HG03354 (cell line): ENCODE results near the gene VPS45.

Experiments used
- ATAC-seq: cut with Tn5 transposase; IDR thresholded peaks from one replicate; pipeline ENCODE4 v1.9.1; 2021; ENCODE audit warnings: mild to moderate bottlenecking; ENCODE audit not compliant: unreplicated experiment, poor library complexity, severe bottlenecking

The VPS45 gene

DNA sequence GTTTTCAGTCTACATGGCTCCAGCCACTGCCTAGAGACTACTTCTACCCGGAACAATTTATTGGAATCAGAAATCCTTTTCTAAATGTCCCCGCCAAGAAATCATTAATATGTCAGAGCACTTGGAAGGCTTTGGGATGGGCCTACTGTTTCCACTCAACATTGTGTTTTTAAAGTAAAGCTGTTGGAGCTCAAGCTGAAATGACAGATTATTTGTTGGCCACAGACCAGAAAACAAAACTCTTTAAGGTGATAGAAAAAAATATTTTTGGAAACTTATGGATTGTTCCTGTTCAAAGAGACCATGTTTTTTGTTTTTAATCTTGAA is 496 bp downstream of the VPS45 start:
- ATAC-seq: no peak

DNA sequence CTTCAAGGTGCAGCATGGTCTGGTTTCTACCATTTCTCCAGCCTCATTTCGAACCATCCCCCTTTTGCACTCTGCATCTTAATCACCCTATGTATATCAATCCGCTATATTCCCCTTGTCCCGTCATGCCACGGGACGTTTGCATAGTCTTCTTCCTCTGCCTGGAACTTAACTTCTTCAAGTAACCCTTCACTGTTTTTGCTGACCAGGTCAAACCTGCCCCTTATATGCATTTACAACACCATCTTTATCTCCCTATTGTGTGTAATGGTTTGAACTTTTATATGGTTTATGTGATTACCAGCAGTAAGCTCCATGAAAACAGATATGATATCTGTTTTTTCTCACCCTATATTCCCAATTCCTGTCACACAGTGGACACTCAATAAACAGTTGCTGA is 2.3 kb downstream of the VPS45 start:
- no peak for ATAC-seq

- ATAC-seq: no peak
Observed at GRCh38 chr1:150072959-150073358, 5.4 kb downstream of the VPS45 start.

DNA sequence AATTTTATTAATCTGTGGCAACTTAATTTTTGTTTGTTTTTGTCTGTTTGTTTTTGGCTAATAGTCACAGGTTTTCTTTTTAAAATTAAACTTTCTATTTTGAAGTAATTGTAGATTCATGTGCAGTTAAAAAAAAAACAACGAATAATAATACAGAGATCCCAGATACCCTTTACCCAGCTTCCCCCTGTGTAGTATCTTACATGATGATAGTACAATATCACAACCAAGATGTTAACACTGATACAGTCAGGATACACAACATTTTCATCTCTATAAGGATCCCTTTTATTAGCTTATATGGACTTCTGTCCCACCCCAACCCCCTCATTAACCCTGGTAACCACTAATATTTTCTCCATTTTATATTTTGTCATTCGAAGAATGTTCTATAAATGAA is 5.9 kb downstream of the VPS45 start:
- ATAC-seq: no peak

DNA sequence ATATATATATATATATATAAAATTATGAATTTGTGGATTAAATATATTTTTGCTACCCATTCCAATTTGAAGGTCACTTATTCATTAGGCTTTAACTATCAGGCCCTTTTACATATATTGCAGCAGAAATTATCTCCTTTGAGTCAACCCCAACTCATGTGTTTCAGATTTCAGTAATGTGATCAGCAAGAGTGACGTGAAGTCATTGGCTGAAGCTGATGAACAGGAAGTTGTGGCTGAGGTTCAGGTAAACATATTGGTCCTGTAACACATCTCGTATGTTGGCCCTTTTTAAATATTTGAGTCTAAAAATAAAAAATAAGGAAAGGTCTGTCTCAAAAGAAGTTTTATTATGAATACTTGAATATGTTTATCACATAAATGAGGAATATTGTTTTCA is 8.5 kb downstream of the VPS45 start:
- no peak for ATAC-seq

DNA sequence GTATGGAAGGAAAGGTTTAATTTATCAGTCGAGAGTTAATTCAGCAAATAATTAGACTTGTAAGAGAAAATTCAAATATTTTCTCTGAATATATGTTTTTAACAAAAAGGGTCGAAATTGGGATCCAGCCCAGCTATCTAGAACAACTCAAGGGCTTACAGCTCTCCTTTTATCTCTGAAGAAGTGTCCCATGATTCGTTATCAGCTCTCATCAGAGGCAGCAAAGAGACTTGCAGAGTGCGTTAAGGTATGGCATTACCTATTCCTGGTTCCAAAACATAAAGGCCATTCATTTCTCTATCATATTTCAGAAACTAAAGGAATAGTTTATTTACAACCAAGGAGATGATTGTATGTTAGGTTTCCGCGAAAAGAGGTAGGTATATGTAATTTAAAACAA is 9.4 kb downstream of the VPS45 start:
- ATAC-seq: no peak

- no peak for ATAC-seq
Observed at GRCh38 chr1:150080784-150081183, 13.2 kb downstream of the VPS45 start.

- no peak for ATAC-seq
Observed at GRCh38 chr1:150082494-150082893, 14.9 kb downstream of the VPS45 start.

DNA sequence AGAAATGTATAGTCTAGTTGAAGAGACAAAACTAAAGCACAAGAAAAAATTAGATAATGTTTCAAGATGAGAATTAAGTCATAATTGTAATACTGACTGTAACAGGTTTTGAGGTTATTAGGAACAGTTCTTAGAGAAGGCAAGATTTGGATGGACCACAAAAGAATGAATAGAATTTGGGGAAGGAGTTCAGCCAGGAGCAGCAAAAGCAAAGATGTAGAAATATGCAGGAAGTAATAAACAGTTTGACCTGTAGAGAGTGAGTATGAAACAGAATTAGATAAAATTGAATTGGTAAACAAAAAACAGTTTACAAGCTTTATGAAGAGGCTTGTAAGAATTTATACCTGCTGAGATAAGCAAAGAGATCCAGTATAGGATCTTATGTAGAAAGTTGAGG is 16.3 kb downstream of the VPS45 start:
- ATAC-seq: no peak

- ATAC-seq: no peak
Observed at GRCh38 chr1:150085406-150085805, 17.8 kb downstream of the VPS45 start.

GRCh38 chr1:150087415-150087814 is 19.8 kb downstream of the VPS45 start:
- no peak for ATAC-seq

DNA sequence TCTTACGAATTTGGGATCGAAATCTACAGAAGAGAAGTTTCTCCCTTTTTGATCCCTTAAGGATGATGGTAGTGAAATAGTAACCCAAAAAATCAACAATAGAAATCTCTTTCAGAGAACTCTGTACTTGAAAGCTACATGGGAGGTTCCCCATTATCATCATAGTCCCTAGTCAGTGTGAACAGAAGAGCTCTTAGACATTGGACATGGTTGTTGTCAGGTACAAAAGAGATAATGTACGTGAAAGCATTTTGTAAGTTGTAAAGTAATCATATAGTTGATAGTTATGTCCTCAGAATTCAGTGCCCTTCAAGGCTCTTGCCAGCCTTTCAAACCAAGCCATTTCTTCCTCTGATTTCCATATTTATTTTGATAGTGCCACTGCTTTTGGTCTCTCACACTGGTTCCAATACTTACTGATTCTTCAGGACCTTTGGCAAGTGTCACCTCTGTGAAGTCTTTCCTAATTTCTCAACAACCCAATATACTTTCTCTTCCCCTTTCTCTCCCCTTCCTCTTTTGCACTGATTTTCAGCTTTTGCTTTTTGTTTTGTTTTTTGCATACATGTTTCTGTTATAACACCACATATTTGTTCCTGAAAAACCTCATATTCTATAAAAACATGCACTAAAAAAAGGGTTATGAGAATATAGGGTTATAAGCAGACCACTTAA is 22.4 kb downstream of the VPS45 start:
- no peak for ATAC-seq

DNA sequence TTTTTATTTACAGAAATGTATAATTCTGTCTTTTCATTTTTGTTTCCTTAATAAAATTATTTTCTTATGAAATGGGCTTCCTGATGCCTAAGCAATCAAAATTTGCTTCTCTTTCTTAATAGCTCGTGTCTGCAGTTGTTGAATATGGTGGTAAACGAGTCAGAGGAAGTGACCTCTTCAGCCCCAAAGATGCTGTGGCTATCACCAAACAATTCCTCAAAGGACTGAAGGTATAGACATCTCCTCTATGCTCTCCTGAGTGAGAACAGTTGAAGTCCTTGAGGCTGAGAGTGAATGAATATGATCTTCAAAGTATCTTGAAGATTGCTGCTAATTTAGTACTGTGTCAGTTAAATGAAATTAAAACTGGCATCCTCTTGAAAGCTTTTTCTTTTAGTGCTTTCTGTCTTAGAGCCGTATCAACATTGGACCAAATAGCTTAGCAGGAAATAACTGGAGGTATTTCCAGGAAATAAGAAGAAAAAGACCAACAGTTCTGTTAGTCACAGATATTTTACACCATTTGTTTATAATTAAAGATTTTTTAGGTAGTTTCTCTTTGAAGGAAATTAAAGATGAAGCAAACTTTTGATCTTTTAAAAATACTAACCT is 24.7 kb downstream of the VPS45 start:
- ATAC-seq: no peak

DNA sequence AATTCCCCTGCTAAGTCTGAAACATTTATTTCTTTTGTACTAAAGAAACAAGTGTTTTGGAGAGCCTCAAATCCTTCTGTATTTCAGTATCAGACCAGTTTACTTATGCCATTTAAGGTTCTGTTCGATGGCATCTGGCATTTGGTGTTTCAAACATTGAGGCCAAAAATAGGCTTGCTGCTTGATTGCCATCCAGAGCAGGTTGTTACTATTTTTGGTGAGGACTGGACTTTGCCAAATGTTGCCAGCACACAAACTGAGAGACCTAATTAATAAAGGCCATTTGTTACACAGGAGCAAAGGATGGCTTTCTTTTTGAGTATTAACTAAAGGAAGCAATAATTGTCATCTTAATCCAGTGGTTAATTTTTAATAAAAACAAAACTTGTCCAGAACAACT is 26.2 kb downstream of the VPS45 start:
- no peak for ATAC-seq

DNA sequence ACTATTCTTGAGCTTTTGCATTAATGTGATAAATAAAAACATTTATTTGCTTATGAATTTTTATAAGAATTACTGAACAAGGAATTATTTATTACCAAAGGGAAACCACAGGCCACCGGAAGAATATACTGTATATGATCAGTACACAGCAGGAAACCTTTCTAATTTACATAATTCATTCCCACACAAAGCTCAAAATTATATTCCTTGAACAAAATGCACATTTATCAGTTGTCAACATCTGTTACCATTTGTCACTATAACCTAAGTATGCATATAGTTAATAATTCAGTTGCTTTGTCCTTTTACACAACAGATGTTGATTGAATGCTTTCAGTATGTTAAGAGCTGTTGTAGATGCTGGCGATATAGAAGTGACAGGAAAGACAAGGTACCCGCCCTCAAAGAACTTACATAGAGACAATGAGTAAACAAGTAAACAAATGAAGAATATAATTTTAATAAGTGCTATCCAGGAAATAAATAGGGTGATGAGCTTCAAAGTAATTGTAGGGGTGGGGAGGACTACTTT is 27.2 kb downstream of the VPS45 start:
- ATAC-seq: no peak

GRCh38 chr1:150102986-150103385 is 35.4 kb downstream of the VPS45 start:
- no peak for ATAC-seq

DNA sequence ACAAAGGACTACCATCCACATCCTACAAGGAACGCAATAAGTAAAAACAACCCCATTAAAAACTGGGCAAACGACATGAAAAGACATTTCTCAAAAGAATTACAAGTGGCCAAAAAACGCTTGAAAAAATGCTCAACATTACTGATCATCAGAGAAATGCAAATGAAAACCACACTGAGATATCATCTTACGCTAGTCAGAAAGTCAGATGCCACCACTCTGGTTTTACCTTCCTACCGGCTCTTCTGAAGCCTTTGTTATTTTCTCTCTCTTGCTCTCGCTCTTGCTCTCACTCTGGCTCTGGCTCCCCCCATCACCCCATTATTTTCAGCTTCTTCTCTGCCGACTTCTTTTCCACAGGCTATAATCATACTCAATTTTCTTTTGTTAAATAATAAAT is 38.8 kb downstream of the VPS45 start:
- ATAC-seq: no peak

DNA sequence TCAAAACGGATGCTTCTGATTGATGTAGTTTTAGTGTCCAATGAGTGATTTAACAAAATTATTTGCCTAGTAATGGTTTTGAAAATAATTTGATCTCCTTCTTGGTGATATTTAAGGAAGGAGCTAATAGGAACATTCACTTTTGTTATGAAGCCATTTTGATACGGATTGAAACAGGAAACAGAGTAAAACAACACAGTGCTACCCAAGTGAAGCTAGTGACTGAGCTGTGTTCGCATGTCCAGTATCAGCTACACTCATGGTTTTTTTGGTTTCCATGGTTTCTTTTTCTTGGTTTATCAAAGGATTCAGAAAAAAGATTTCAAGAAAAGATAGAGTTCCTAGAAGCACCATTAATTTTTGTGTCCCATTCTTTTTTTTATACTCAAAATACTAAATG is 42.0 kb downstream of the VPS45 start:
- ATAC-seq: no peak

GRCh38 chr1:150110116-150110515 is 42.5 kb downstream of the VPS45 start:
- no peak for ATAC-seq

DNA sequence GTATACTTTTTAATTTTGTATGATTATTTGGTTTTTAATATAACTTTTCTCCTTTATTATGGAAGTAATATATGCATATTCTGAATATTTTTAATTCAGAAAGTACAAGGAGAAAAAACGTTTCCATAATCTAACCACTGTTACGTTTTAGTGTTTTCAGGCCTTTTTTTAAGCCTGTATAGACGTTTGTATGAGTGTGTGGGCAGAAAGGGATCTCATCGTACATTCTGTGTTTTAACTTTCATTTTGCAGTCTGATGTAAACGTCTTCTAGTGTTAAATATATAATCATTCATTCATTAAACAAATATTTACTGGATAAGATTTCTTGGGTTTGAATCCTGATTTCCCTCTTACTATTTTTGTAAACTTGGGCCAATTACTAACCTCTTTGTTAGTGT is 44.1 kb downstream of the VPS45 start:
- no peak for ATAC-seq

DNA sequence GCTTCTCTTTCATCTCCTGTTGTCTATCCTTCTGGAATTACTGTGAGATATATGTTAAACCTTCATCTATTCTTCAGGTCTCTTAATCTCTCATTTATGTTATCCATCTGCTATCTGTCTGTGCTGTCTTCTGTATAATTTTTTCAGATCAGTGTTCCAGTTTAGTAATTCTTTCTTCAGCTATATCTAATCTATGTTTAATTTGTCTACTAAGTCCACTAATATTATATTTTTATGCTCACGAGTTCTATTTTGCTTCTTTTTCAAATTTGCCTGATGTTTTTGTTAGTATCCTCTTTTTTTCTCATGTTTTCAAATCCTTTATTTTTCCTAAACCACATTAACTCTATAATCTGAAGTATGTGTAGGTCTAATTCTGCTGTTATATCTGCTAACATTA is 47.5 kb downstream of the VPS45 start:
- ATAC-seq: no peak

GRCh38 chr1:150118716-150119115 is 51.1 kb downstream of the VPS45 start:
- no peak for ATAC-seq
